ENCODE results near the gene FBXO41. TPM values are rescaled to one million over a fixed set of nuclear protein-coding genes. Genes with fewer than 3 reads are reported as not detected.

FBXO41 gene
- total and polyA plus RNA-seq, 9 of the 15 experiments (the other 6 are each of a cell fraction or from before 2014, with no cell fraction given): 0.21 to 8.2 (median 3.5) TPM

DNA sequence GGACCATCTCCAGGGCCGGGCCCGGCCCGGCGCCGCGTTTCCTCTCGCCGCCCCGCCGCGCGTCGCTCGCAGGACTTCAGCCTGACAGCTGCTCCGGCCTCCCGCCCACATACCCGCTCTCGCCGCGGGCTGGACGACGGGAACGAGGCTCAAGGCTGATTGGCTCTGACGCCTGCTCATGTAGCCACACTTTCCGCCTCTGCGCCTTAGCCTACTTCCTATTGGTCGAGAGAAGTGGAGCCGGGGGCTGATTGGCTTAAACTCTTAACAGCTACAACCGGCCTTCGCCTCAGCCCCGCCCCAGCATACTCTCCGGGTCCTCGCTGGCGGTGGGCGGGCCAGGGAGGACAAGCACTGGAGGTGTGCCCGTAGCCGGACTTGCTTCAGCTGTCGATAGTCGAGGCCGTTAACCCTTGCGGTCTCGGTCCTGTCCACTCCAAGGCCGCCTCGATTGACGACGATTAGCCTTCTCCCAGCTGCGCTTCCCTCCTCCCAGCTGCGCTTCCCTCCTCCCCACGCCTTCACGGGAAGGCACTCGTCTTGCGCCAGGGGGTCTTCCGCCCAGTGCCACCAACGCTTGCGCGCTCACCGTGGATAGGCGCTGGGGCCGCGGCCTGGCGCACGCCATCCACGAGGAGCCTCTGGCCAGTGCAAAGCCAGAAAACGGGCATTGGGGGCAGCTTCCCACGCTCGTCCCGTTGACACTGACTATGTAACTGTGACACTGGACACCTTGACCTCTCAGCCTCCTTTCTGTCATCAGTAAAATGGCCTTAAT lies 50.9 kb downstream of the FBXO41 start, which contains the start of gene PRADC1 (continued):
- no peak for TF ChIP-seq BCLAF1 (IDR thresholded peaks at IDR 0.05; ENCODE audit: borderline replicate concordance in 1 of 2, control insufficient read depth in 1 of 2, low read depth in 2 of 2, low read length in 1 of 2)
- TF ChIP-seq TFAM (CRISPR knock-in tag; conservative IDR thresholded peaks at IDR 0.05): no peak
- TF ChIP-seq PPARD (CRISPR knock-in tag; IDR thresholded peaks at IDR 0.05): no peak
- no peak for TF ChIP-seq ZBTB8A (IDR thresholded peaks at IDR 0.05; ENCODE audit: partially characterized antibody)
- no peak for TF ChIP-seq ZC3H8 (IDR thresholded peaks at IDR 0.05)
- TF ChIP-seq PTTG1 (tag; IDR thresholded peaks at IDR 0.05; ENCODE audit: low read depth): no peak
- TF ChIP-seq SIRT6 (IDR thresholded peaks at IDR 0.05; ENCODE audit: low read depth, low read length): no peak
- TF ChIP-seq ESRRA (IDR thresholded peaks at IDR 0.05; ENCODE audit: borderline replicate concordance, low read depth): 0 out of 2 replicates have a peak, but pooled peaks have one; percentile 4
- TF ChIP-seq NFRKB (IDR thresholded peaks at IDR 0.05; ENCODE audit: low read depth): no peak
- TF ChIP-seq CCAR2 (IDR thresholded peaks at IDR 0.05; ENCODE audit: low read depth, low read length): no peak
- peak; percentile 90 for TF ChIP-seq NFYB (IDR thresholded peaks at IDR 0.05; ENCODE audit: extremely low read depth, insufficient read length)
- TF ChIP-seq, protein P1, sequence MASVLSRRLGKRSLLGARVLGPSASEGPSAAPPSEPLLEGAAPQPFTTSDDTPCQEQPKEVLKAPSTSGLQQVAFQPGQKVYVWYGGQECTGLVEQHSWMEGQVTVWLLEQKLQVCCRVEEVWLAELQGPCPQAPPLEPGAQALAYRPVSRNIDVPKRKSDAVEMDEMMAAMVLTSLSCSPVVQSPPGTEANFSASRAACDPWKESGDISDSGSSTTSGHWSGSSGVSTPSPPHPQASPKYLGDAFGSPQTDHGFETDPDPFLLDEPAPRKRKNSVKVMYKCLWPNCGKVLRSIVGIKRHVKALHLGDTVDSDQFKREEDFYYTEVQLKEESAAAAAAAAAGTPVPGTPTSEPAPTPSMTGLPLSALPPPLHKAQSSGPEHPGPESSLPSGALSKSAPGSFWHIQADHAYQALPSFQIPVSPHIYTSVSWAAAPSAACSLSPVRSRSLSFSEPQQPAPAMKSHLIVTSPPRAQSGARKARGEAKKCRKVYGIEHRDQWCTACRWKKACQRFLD (CRISPR knock-in tag; IDR thresholded peaks at IDR 0.05): 0 out of 2 replicates have a peak, but pooled peaks have one; percentile 53
- 0 out of 2 replicates have a peak, but pooled peaks have one; percentile 3 for TF ChIP-seq JUND (IDR thresholded peaks at IDR 0.05; ENCODE audit: borderline replicate concordance, low read depth, low read length)
- TF ChIP-seq JUND (tag; IDR thresholded peaks at IDR 0.05; ENCODE audit: borderline replicate concordance, low read depth, low read length): peak; percentile 28; the same call in 1 of the 3 replicates
- no peak for TF ChIP-seq SMARCE1 (IDR thresholded peaks at IDR 0.05)
- TF ChIP-seq, protein P2, sequence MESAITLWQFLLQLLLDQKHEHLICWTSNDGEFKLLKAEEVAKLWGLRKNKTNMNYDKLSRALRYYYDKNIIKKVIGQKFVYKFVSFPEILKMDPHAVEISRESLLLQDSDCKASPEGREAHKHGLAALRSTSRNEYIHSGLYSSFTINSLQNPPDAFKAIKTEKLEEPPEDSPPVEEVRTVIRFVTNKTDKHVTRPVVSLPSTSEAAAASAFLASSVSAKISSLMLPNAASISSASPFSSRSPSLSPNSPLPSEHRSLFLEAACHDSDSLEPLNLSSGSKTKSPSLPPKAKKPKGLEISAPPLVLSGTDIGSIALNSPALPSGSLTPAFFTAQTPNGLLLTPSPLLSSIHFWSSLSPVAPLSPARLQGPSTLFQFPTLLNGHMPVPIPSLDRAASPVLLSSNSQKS (CRISPR knock-in tag; IDR thresholded peaks at IDR 0.05): no peak
- no peak for TF ChIP-seq RFX1 (IDR thresholded peaks at IDR 0.05)
- TF ChIP-seq TFE3 (CRISPR knock-in tag; IDR thresholded peaks at IDR 0.05): no peak
- TF ChIP-seq ZNF696 (CRISPR knock-in tag; conservative IDR thresholded peaks at IDR 0.05): no peak
- no peak for TF ChIP-seq SMARCB1 (IDR thresholded peaks at IDR 0.05; ENCODE audit: insufficient read length, low read depth)
- no peak for TF ChIP-seq TAL1 (IDR thresholded peaks at IDR 0.05)
